Measurements from ENCODE around the gene CERS4.
A peak's percentile ranks its signal among the peaks of the same experiment; 100 is the strongest.

Gene CERS4

GRCh38 chr19:8302357-8302691, 93.2 kb downstream of the CERS4 start:
- TF ChIP-seq JUND (IDR thresholded peaks at IDR 0.05; ENCODE audit: low read depth), result no peak
- DNase-seq (ENCODE audit: low read depth in 1 of 2, low spot score in 1 of 2), result no peak
- in situ Hi-C loops (cut with HindIII; ENCODE audit: low pct_unique_long_range_greater_than_20kb, low sequenced_read_pairs), result no loop called here

GRCh38 chr19:8302734-8303133, 93.6 kb downstream of the CERS4 start:
- TF ChIP-seq JUND (IDR thresholded peaks at IDR 0.05; ENCODE audit: low read depth), result no peak
- no peak for DNase-seq (ENCODE audit: low read depth in 1 of 2, low spot score in 1 of 2)
- in situ Hi-C loops (cut with HindIII; ENCODE audit: low pct_unique_long_range_greater_than_20kb, low sequenced_read_pairs), result no loop called here

- peak; percentile 73 for DNase-seq (ENCODE audit: low read depth in 1 of 2, low spot score in 1 of 2)
- in situ Hi-C loops (cut with HindIII; ENCODE audit: low pct_unique_long_range_greater_than_20kb, low sequenced_read_pairs), result no loop called here
- no peak for TF ChIP-seq JUND (IDR thresholded peaks at IDR 0.05; ENCODE audit: low read depth)
Measured at GRCh38 chr19:8304841-8305621, 95.9 kb downstream of the CERS4 start.

GRCh38 chr19:8305798-8306197, 96.6 kb downstream of the CERS4 start:
- TF ChIP-seq JUND (IDR thresholded peaks at IDR 0.05; ENCODE audit: low read depth), result no peak
- in situ Hi-C loops (cut with HindIII; ENCODE audit: low pct_unique_long_range_greater_than_20kb, low sequenced_read_pairs), result no loop called here
- DNase-seq (ENCODE audit: low read depth in 1 of 2, low spot score in 1 of 2), result no peak

GRCh38 chr19:8306235-8307054, 97.3 kb downstream of the CERS4 start:
- no peak for TF ChIP-seq JUND (IDR thresholded peaks at IDR 0.05; ENCODE audit: low read depth)
- no peak for DNase-seq (ENCODE audit: low read depth in 1 of 2, low spot score in 1 of 2)
- in situ Hi-C loops (cut with HindIII; ENCODE audit: low pct_unique_long_range_greater_than_20kb, low sequenced_read_pairs), result no loop called here

- in situ Hi-C loops (cut with HindIII; ENCODE audit: low pct_unique_long_range_greater_than_20kb, low sequenced_read_pairs), result no loop called here
Measured at GRCh38 chr19:8307400-8307964, 98.3 kb downstream of the CERS4 start.

GRCh38 chr19:8307965-8308866, 99.0 kb downstream of the CERS4 start, which contains the start of gene CD320:
TSS of gene CD320 (minus strand) at chr19:8308358. CDS start at chr19:8308290, 68 bp downstream.
- TF ChIP-seq JUND (IDR thresholded peaks at IDR 0.05; ENCODE audit: low read depth), result no peak
- DNase-seq (ENCODE audit: low read depth in 1 of 2, low spot score in 1 of 2), result no peak
- in situ Hi-C loops (cut with HindIII; ENCODE audit: low pct_unique_long_range_greater_than_20kb, low sequenced_read_pairs), result no loop called here

More at GRCh38 chr19:8307400-8307964, 98.3 kb downstream of the CERS4 start:
- TF ChIP-seq JUND (IDR thresholded peaks at IDR 0.05; ENCODE audit: low read depth), result no peak
- no peak for DNase-seq (ENCODE audit: low read depth in 1 of 2, low spot score in 1 of 2)

- no peak for TF ChIP-seq JUND (IDR thresholded peaks at IDR 0.05; ENCODE audit: low read depth)
- in situ Hi-C loops (cut with HindIII; ENCODE audit: low pct_unique_long_range_greater_than_20kb, low sequenced_read_pairs), result no loop called here
- DNase-seq (ENCODE audit: low read depth in 1 of 2, low spot score in 1 of 2), result no peak
Measured at GRCh38 chr19:8308891-8309291, 99.7 kb downstream of the CERS4 start.

GRCh38 chr19:8310342-8311055, 101.3 kb downstream of the CERS4 start:
- in situ Hi-C loops (cut with HindIII; ENCODE audit: low pct_unique_long_range_greater_than_20kb, low sequenced_read_pairs), result no loop called here
- TF ChIP-seq JUND (IDR thresholded peaks at IDR 0.05; ENCODE audit: low read depth), result no peak
- no peak for DNase-seq (ENCODE audit: low read depth in 1 of 2, low spot score in 1 of 2)

- in situ Hi-C loops (cut with HindIII; ENCODE audit: low pct_unique_long_range_greater_than_20kb, low sequenced_read_pairs), result no loop called here
- no peak for TF ChIP-seq JUND (IDR thresholded peaks at IDR 0.05; ENCODE audit: low read depth)
- DNase-seq (ENCODE audit: low read depth in 1 of 2, low spot score in 1 of 2), result peak in 1 of 2 experiments; percentile 55
Measured at GRCh38 chr19:8311461-8312260, 102.5 kb downstream of the CERS4 start.
